Measurements from ENCODE around the gene ASGR1.

ASGR1 gene

DNA sequence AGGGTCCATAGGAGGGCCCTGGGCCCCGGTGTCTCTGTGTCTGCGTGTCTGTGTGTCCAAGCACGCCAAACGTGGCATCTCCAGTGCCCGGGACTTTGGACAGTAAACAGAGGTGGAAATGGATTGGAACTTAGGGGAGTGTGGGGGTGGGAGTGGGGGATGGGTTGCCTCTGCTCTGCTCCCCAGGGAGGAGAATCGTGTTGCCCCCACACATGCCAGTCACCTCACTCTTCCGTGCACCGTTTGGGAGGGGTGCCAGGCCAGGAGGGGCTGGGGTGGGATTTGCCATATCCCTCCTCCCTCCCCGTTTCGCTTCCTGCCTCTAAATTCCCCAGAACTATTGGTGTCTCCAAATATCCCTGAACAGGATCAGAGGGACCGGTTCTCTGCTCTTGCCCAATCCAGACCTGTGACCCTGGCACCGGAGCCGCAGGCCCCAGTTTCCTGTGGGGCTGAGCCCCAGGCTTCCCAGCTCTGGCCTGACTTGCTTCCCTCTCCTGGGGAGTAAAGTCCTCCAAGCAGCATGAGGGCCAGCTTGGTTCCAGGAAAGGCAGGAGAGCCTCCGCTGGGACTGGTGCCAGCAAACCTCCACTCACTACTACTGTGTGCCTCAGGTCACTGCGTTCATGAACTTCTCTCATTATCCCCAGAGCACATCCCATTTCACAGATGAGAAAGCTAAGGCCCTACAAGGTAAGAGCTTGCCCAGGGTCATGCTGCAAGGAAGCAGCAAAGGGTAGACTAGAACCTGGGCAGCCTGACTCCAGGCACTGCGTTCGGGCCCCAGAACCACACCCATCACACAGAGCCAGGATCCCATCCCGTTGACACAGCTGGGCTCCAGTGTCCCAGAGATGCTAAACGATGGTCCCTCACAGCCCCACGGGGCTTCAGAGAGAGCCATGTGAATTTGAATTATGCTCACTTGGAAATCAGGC, at the start of gene ASGR1:
TSS of gene ASGR1 (minus strand) at position 54 of the 938 bp plus-strand sequence. CDS start 807 bp downstream, outside the sequence.
- DNase-seq (ENCODE audit: low read depth in 2 of 2) = no peak

DNA sequence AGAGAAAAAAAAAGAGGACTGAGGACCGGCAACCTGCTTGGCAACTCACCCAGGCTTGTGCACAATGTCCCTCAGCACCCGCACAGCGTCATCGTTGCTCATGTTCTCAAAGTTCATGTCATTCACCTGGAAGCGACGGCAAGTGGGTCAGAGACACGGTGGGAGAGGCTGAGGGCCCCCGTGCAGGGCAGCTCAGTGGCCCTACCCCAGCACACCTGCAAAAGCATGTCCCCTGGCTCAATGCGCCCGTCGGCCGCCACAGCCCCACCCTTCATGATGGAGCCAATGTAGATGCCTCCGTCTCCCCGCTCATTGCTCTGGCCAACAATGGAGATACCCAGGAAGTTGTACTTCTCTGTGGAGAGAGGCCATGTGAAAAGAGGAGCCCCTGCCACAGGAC, 49.8 kb upstream of the ASGR1 start:
- no peak for DNase-seq (ENCODE audit: low read depth in 2 of 2)

DNA sequence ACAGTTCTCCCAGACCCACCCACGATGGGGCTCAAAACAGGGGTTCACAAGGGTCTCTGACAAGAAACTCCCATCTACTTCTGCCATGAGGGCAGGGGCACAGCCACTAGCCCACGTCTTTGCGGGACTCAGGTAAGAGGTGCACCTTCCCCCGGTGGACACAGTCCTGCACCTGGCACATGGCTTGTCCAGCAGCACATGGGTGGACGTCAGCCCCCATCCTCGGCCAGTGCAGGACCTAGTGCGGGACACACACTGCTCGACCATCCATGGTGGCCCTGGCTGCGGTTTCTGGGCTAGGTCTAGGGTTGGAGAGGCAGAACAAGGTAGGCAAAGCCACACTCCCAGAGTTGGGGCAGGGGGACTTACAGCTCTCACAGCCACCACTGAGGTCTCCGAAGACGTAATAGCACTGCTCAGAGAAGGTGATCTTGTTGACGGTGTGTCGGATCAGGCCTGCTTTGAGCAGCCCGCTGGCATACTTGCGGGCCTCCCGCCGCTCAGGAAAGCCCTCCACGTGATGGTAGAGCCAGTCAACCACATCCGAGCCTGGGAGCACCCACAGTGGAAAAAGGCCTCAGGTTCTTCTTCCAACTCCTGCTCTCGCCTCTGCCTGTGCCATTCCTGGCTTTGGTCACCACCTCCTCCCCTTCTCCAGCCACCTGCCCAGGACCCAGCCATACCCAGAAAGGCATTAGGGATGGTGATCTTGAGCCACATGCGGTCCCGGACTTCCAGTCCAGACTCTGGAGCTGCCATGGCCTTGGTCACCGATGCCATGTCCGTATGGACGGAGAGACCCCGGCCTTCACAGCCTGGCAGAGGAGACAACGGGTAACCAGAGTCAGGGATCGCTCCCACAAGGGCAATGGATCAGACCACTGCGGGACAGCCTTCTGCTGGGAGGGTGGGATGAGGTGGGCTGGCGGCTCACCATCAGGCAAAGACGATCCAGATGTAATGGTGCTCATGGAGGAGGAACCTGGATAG, 47.8 kb upstream of the ASGR1 start:
- no peak for DNase-seq (ENCODE audit: low read depth in 2 of 2)

DNA sequence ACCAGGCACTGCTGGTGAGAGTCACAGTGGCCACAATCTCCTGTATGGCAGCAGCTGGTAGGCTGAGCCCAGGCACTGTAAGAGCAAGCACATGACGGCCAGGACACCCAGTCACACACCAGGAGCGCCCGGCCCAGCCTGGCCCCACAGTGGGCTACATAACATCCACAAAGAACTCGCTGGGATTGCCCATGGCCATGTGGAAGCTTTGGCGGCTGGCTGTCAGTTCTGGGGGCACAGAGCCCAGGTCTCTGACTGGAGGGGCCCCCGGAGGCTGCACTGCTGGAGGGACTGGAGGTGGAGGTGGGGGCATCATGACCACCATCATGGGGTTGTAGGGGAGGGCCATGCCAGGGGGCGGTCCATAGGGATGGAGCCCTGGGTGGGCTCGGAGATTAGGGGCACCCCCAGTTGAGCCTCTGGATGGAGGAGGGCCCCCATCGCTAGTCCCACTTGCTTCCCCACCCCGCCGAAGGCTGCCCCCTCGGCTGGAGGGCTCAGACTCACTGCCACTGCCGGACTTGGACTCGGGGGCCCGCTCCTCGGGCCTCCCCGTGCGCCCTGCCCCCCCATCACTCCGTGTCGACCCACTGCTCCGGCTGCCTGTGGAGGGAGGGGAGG, 46.7 kb upstream of the ASGR1 start:
- no peak for DNase-seq (ENCODE audit: low read depth in 2 of 2)

- no peak for DNase-seq (ENCODE audit: low read depth in 2 of 2)
Measured at GRCh38 chr17:7224661-7225111, 45.5 kb upstream of the ASGR1 start.

DNA sequence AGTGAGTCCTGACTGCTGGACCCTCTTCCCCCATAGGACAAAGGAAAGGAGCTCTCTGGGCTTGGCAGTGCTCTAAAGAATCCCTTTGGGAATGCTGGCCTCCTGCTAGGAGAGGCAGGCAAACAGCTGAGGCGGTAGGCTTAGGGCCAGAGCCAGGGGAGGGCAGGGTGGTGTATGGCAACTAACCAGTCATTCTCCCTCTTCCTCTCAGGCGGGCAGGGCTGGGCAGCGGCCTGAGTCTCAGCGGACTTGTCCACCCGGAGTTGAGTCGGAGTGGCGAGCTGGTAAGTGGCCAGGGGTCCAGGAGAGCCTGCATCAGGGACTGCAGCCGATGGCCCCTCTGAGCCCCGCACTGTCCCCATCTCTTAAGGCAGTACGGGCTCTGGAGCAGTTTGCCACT, 44.9 kb upstream of the ASGR1 start:
- no peak for DNase-seq (ENCODE audit: low read depth in 2 of 2)

GRCh38 chr17:7223375-7223774, 44.2 kb upstream of the ASGR1 start:
- no peak for DNase-seq (ENCODE audit: low read depth in 2 of 2)

DNA sequence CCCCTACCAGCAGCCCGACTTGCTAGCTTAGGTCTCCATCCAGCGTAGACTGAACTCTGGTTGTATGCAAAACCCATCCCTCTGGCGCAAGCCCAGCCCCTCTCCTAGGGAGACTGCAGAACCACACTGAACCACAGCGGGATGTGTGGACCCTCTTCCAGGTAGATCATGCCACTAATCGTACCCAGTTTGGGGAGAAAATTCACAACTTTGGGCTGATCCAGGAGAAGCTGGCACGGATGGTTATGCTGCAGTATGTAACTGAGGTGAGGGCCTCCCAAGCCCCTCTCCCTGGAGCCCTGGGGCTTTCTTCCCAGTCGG, 43.8 kb upstream of the ASGR1 start:
- no peak for DNase-seq (ENCODE audit: low read depth in 2 of 2)

DNA sequence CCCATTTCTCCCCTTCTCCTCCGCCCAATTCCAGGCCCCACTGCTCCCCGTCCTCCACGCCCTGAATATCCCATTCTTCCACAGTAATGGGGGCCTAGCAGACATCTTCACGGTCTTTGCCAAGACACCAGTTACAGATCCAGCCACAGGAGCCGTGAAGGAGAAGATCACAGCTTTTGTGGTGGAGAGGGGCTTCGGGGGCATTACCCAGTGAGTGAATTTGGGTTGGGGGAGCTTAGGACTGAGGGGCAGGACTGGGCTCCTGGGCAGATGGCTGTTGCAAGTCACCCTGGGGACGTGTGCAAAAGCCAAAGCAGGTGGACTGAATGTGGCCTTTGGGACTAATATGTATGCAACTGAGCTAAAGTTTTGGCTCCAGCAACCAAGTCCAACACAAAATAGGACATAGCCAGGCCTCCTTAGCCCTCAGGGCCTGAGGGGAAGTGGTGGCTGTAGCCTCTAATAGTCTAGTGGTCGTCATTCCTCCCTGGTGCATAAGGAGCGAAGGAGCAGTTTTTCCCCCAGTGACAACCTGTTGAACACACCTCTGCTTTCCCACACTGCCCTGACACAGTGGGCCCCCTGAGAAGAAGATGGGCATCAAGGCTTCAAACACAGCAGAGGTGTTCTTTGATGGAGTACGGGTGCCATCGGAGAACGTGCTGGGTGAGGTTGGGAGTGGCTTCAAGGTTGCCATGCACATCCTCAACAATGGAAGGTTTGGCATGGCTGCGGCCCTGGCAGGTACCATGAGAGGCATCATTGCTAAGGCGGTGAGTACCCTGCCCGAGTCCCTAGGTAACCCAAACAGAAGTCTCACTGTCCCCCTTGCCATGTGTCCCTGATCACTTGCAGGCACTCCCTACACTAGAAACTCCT, 43.2 kb upstream of the ASGR1 start:
- DNase-seq (ENCODE audit: low read depth in 2 of 2) = no peak

- DNase-seq (ENCODE audit: low read depth in 2 of 2) = no peak
Measured at GRCh38 chr17:7221278-7222092, 42.3 kb upstream of the ASGR1 start.

DNA sequence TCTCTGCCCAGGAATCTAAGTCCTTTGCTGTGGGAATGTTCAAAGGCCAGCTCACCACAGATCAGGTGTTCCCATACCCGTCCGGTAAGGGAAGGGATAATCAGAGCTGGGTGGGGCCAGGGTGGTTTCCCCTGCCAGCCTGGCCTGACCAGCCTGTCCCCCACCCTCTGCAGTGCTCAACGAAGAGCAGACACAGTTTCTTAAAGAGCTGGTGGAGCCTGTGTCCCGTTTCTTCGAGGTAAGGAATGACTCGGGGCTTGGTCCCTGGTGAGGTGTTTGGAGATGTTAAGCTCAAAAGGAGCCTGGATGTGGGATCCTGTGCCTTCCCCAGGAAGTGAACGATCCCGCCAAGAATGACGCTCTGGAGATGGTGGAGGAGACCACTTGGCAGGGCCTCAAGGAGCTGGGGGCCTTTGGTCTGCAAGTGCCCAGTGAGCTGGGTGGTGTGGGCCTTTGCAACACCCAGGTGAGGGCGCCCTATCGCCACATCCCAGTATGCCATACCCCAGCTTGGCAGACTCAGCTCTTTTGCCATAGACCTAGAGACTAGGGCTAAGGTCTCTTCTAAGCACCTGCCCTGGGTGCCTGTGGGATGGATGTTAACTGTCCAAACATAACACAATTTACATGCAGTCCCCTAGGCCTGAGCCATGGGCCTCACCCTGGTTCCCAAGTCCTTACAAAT, 41.6 kb upstream of the ASGR1 start:
- peak in 1 of 2 donors; percentile 24 for DNase-seq (ENCODE audit: low read depth in 2 of 2)

DNA sequence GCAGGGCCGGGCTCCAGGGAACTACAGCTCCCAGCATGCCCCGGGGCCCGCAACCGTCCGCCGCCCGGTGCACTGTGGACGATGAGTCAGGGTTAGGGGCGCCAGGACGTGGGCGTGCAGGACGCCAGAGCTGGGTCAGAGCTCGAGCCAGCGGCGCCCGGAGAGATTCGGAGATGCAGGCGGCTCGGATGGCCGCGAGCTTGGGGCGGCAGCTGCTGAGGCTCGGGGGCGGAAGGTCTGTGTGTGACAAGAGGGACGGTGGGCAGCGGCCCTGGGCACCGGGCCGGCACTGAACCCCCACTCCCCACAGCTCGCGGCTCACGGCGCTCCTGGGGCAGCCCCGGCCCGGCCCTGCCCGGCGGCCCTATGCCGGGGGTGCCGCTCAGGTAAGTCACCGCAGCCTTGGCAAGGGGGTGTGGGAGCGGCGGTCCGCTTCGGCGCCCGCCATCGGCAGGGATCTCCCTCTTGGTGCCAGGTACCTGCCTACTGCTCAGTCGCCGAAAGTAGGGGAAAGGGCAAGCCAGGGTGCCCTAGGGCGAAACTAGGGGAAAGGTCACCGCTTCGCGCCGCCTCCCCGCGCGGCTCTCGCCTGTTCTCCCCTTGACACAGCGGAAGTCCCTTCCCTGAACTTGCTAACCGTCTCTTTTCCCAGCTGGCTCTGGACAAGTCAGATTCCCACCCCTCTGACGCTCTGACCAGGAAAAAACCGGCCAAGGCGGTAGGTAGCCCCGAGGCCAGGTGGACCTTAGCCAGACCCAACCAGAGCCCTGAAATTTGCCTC, 40.8 kb upstream of the ASGR1 start, which contains the start of the genes ACADVL and DLG4:
TSS of gene ACADVL (plus strand) at position 127 of the 781 bp plus-strand sequence. CDS start at position 174, 47 bp downstream.
TSS of gene DLG4 (minus strand) at position 25 of the 781 bp plus-strand sequence.
- DNase-seq (ENCODE audit: low read depth in 2 of 2) = peak; percentile 60 to 65

DNA sequence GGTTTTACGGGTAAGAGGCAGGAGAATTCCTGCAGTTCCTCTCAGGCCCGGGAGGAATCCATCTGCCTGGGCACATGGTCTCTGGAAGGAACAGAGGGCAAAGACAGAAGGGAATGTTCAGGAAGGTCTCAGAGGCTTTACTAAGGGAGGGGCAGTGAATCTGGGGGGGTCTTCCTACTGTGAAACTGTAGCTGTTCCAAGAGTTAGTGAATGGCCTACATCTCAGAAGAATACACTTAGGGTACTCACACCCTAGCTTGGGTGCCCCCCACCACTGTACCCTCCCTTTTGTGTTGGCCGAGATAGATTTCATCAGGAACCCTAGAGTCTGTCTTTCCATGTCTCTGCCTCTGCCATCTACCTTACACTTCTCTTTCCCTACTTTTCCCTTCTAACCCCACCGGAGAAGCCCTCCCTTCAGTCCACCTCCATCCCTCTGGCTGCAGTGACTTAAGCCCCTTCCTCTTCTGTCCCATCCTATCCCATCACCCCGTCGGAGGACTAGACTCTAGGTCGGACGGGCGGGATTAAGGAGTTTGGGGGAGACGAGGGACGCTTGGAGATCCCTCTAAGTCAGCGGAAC, 40.1 kb upstream of the ASGR1 start:
- no peak for DNase-seq (ENCODE audit: low read depth in 2 of 2)

DNA sequence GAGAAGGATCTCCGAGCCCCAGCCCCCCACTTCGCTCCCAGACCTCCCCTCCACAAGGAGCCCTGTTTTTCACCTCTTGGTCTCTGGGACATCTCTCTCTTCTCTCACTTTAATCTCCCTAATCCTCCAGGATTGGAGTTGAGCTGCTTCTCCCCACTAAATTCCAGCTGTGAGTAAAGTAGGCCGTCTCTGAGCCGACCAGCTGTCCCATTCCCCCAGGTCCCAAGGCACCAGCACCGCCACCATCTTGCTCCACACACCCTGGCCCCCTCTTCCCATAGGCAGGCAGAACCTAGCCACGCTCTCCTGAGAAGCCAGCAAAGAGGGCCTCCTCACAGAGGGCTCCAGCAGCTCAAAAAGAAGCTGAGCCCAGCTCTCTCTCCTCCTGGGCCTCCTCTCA, 39.6 kb upstream of the ASGR1 start:
- no peak for DNase-seq (ENCODE audit: low read depth in 2 of 2)

GRCh38 chr17:7218166-7218565, 39.0 kb upstream of the ASGR1 start:
- no peak for DNase-seq (ENCODE audit: low read depth in 2 of 2)

- no peak for DNase-seq (ENCODE audit: low read depth in 2 of 2)
Measured at GRCh38 chr17:7217113-7217987, 38.2 kb upstream of the ASGR1 start.
